Activated naive CD4-positive, alpha-beta T cell treated with anti-CD3 and anti-CD28 coated beads for 36 hours (primary cell): Measurements from ENCODE around the gene PCOLCE2. TPM values are rescaled to one million over a fixed set of nuclear protein-coding genes. Genes with fewer than 3 reads are reported as not detected.

Source experiments
- CTCF ChIA-PET: fragments of 350-600 bp; sonication (Branson Sonifier 250); formaldehyde crosslinking; loops from one replicate; lab custom pipeline; 2021; ENCODE audit warnings: antibody characterized with exemption; lab: Charles Lee
- DNase-seq: peaks from one replicate; pipeline ENCODE4 v3.0.0-alpha.2; 2020
- H3K27ac Mint-ChIP-seq: one replicate; pipeline ENCODE4 v1.8.0; 2021; ENCODE audit warnings: mild to moderate bottlenecking, mixed read lengths
- H3K27me3 Mint-ChIP-seq: one replicate; pipeline ENCODE4 v1.8.0; 2021; ENCODE audit warnings: low read depth, mixed read lengths
- H3K36me3 Mint-ChIP-seq: one replicate; pipeline ENCODE4 v1.8.0; 2021; ENCODE audit warnings: low read depth, mixed read lengths
- H3K4me1 Mint-ChIP-seq: one replicate; pipeline ENCODE4 v1.8.0; 2021; ENCODE audit warnings: low read depth, mixed read lengths
- H3K4me3 Mint-ChIP-seq: one replicate; pipeline ENCODE4 v1.8.0; 2021; ENCODE audit warnings: mild to moderate bottlenecking, moderate library complexity, mixed read lengths
- H3K9me3 Mint-ChIP-seq: one replicate; pipeline ENCODE4 v1.8.0; 2021; ENCODE audit warnings: mixed read lengths
- intact Hi-C: fragments of 100-400 bp; cut with micrococcal nuclease; formaldehyde crosslinking; loops from one replicate; pipeline ENCODE4 v1.15.1; 2023
- total RNA-seq, 2 experiments: library from RNA; stranded (reverse); gene quantifications; one replicate each; pipeline ENCODE4 v1.2.3, GENCODE V29; 2021

PCOLCE2 gene
- total RNA-seq, 2 experiments from 2014 or later: 0.38 to 0.64 TPM

DNA sequence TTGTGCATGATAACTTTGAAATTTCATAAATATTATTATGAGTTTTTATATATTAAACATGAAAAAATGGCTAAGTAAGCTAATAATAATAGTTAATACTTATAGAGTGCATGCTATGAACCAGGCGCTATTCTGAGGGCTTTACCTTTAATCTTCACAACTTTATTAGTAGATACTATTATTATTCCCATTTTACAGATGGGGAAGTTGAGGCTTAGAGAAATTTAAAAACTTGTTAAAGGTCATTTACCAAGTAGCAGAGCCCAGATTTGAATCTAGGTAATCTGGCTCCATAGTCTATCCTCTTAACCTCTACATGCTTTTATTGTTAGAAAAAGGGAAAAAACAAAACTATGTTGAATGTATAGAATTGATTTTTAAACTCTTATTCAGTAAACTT is 104.7 kb downstream of the PCOLCE2 start:
- DNase-seq: no peak
- Mint-ChIP-seq H3K4me3 (no peak overlapping the region), H3K36me3 (peaks cover 3% of the 10 kb centered on the region), H3K4me1 (no peaks in the 10 kb centered on the region), H3K27ac (no peak overlapping the region), H3K9me3 (peaks cover 1% of the 10 kb centered on the region), H3K27me3 (no peaks in the 10 kb centered on the region)
- CTCF ChIA-PET: no interaction called here
- intact Hi-C loops: no loop called here

DNA sequence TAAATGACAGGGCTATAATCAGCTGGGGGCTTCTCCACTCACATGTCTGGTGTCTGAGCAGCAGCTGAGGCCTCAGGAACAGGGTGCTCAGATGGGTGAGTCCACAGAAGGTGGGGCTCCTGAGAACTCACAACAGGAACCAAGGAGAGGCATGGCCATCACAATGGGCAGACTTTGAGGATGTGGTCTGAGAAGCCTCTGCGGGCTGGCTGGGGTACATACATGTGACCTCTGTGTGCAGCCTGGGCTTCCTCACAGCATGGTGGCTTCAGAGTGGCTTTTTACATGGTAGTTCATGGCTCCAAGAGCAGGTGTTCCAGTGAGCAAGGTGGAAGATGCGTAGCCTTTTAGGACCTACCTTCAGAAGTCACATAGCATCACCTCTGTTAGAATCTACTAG is 106.3 kb downstream of the PCOLCE2 start:
- intact Hi-C loops: no loop called here
- CTCF ChIA-PET: no interaction called here
- Mint-ChIP-seq H3K4me3 (no peak overlapping the region), H3K36me3 (peaks cover 3% of the 10 kb centered on the region), H3K27ac (no peak overlapping the region), H3K9me3 (peaks cover 1% of the 10 kb centered on the region), H3K4me1 (no peaks in the 10 kb centered on the region), H3K27me3 (no peaks in the 10 kb centered on the region)
- DNase-seq: no peak

DNA sequence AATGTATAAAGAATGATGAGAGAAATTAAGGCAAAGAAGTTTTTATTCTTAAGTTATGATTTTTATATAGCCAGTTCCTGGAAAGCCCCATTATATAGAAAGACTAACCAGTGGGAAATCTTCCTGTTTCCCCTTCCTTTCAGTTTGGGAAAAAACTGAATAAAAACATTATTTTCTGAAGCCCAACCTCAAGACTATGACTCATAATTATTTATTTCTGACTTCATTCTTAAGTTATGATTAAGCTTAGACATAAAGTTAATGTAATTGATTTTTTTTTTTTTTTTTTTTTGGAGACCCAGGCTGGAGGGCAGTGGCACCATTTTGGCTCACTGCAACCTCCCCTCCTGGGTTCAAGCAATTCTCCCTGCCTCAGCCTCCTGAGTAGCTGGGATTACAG is 109.3 kb downstream of the PCOLCE2 start:
- no peak overlapping the region for H3K27ac Mint-ChIP-seq
- no peaks in the 10 kb centered on the region for H3K27me3 Mint-ChIP-seq
- peaks cover 1% of the 10 kb centered on the region for H3K9me3 Mint-ChIP-seq
- no peak overlapping the region for H3K4me3 Mint-ChIP-seq
- H3K36me3 Mint-ChIP-seq: peaks cover 3% of the 10 kb centered on the region
- no peak for DNase-seq
- intact Hi-C loops: no loop called here
- CTCF ChIA-PET: no interaction called here
- H3K4me1 Mint-ChIP-seq: no peaks in the 10 kb centered on the region

DNA sequence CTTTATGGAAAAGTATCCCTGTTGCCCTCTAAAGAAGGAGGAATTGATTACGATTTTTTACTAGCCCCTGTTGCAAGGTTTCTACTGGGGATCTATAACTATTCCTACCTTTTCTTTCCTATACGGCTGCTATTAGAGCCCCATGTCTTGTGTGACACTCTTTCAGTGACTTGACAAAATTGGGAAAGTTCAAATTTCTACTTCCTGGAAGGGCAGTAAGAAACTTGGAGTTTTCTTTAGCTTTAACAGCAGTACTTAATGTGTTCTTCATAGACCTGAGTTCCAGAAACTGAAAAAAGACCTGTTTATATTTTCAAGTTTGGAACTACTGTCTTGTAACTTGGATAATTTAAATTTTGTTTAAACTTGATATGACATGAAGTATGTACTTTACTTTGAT is 110.3 kb downstream of the PCOLCE2 start:
- Mint-ChIP-seq H3K9me3 (peaks cover 1% of the 10 kb centered on the region), H3K4me1 (no peaks in the 10 kb centered on the region), H3K27ac (no peak overlapping the region), H3K36me3 (peaks cover 3% of the 10 kb centered on the region), H3K27me3 (no peaks in the 10 kb centered on the region), H3K4me3 (no peak overlapping the region)
- CTCF ChIA-PET: no interaction called here
- intact Hi-C loops: no loop called here
- no peak for DNase-seq

DNA sequence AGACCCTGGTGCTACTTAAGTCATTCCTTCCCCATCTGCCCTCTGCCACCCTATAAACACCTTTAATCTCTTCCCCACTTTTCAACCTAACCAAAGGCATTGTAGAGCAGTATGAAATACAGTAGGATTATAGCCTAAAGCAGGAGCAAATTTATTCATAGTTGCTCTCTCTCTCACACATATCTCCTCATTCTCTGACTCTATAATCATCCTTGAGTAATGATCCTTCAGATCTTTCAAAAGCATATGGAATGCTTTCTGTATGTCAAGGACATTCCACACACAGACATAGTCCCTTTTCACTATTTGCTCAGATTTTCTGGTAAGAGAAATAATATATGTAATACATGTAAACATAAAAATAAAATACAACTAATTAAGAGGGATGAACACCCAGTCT is 111.0 kb downstream of the PCOLCE2 start:
- intact Hi-C loops: no loop called here
- Mint-ChIP-seq H3K9me3 (no peaks in the 10 kb centered on the region), H3K27me3 (no peaks in the 10 kb centered on the region), H3K4me1 (no peaks in the 10 kb centered on the region), H3K36me3 (peaks cover 3% of the 10 kb centered on the region), H3K4me3 (no peak overlapping the region), H3K27ac (no peak overlapping the region)
- CTCF ChIA-PET: no interaction called here
- DNase-seq: no peak

DNA sequence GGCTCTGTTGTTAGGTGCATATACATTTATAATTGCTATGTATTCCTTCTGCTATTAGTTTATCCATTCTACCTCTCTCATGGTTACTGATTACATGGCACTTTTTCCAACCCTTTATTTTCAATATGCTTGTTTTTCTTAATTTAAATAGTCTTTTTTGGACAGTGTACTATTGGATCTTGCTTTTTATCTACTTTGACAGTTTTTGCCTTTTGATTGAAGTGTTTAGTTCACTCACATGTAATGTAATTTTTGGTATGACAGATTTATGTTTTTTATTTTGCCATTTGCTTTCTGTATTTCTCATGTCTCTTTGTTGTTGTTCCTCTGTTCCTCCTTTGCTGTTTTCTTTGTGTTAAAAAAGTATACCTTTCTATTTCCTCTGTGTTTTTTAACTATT is 120.5 kb downstream of the PCOLCE2 start:
- DNase-seq: no peak
- Mint-ChIP-seq H3K4me3 (no peak overlapping the region), H3K27me3 (no peaks in the 10 kb centered on the region), H3K9me3 (peaks cover 13% of the 10 kb centered on the region), H3K36me3 (peaks cover 15% of the 10 kb centered on the region), H3K27ac (no peak overlapping the region), H3K4me1 (no peaks in the 10 kb centered on the region)
- CTCF ChIA-PET: no interaction called here
- intact Hi-C loops: no loop called here

Other genes starting within 250 kb of the PCOLCE2 start
- 1 to 10 TPM; 3.1 to 4.8 TPM for gene TRPC1, start 165.0 kb downstream of the PCOLCE2 start, total RNA-seq
- gene PAQR9, start 74.6 kb upstream of the PCOLCE2 start, total RNA-seq: not detected
- gene U2SURP, start 112.5 kb upstream of the PCOLCE2 start, total RNA-seq: 100 to 1,000 TPM; 173 to 180 TPM
- 1 to 10 TPM; 4.2 to 4.4 TPM for gene CHST2, start 230.7 kb upstream of the PCOLCE2 start, total RNA-seq